Renal cortex interstitium (tissue), 11 donors: ENCODE data around the gene TMEM239. TPM values are rescaled to one million over a fixed set of nuclear protein-coding genes. Genes with fewer than 3 reads are reported as not detected.
"Not testable (repeated sequence)": the region's sequence is repeated elsewhere in the genome, so short reads cannot be mapped to it uniquely, and the experiment has no call there.

Experiments
- DNase-seq, 11 donors: peaks; one replicate each; pipeline ENCODE4 v3.0.0-alpha.2; 2013; ENCODE audit warnings: low read depth in 9 of 11, low spot score in 4 of 11; ENCODE audit errors: extremely low read depth in 1 of 11
- polyA plus RNA-seq, 3 donors: library from polyadenylated mRNA; unstranded; fragments of 120-200 nt; gene quantifications; one replicate each; pipeline ENCODE4 v1.2.1, GENCODE V29; 2013; ENCODE audit not compliant: insufficient read length in 3 of 3

TMEM239 gene
- polyA plus RNA-seq, 3 donors = 0.07 to 0.08 TPM; not detected in 1

GRCh38 chr20:2816583-2817340 lies 598 bp downstream of the TMEM239 start:
- DNase-seq = no peak

- no peak for DNase-seq
These were observed 1.2 kb downstream of the TMEM239 start for GRCh38 chr20:2817341-2817726.

- no peak for DNase-seq
These were observed 1.9 kb downstream of the TMEM239 start for GRCh38 chr20:2817891-2818595.

- peak in 2 of 11 donors; percentile 69 to 71 for DNase-seq
These were observed 4.1 kb downstream of the TMEM239 start for GRCh38 chr20:2820084-2820895.

- DNase-seq = no peak
These were observed 5.0 kb downstream of the TMEM239 start for GRCh38 chr20:2820896-2821869.

GRCh38 chr20:2822073-2822472 lies 5.9 kb downstream of the TMEM239 start:
- no peak for DNase-seq

DNA sequence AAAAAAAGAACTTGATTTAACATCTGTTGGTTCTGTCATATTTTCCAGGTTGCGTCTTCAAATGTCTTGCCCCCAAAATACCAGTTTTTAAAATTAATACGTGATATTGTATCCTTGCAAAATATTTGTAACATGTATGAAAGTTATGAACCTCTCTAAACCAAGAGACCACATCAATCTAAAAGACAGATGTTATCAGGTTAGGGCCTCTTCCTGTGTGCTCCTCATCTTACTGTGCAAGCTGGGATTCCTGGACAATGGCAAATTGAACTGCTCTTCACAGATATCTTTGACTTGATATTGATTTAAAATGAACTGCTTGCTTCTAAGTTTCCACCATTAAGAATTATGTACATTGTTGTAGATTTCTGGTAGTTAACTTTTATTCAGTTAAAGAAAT lies 9.6 kb downstream of the TMEM239 start:
- DNase-seq = no peak

GRCh38 chr20:2826655-2827054 lies 10.5 kb downstream of the TMEM239 start:
- no peak for DNase-seq

GRCh38 chr20:2829376-2829775 lies 13.2 kb downstream of the TMEM239 start:
- DNase-seq = no peak

DNA sequence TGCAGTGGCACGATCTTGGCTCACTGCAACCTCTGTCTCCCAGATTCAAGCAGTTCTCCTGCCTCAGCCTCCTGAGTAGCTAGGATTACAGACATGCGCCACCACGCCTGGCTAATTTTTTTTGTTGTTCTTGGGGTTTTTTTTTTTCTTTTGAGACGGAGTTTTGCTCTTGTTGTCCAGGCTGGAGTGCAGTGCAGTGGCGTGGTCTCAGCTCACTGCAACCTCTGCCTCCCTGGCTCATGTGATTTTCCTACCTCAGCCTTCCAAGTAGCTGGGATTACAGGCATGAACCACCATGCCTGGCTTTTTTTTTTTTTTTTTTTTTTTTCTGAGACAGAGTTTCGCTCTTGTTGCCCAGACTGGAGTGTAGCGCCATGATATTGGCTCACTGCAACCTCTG lies 15.0 kb downstream of the TMEM239 start:
- not testable (repeated sequence) for DNase-seq

DNA sequence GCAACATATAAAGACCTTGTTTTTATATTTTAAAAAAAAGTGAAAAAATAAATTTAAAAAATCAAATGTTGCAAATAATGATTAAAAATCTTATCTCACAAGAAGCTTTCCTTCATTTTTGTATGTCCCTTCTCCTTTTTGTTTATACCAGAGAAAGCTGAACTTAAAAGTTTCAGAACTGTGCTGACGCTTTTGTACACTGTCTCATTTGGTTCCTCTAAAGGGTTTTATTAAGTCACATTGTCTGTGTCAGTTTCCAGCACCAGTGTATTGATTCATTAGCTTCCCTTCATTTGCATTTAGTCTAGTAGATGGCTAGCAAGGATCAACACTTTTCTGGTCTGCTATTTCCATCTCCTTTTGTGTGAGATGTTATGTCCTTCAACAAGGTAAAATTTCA lies 17.6 kb downstream of the TMEM239 start:
- no peak for DNase-seq

- no peak for DNase-seq
These were observed 18.4 kb downstream of the TMEM239 start for GRCh38 chr20:2834401-2835110.

DNA sequence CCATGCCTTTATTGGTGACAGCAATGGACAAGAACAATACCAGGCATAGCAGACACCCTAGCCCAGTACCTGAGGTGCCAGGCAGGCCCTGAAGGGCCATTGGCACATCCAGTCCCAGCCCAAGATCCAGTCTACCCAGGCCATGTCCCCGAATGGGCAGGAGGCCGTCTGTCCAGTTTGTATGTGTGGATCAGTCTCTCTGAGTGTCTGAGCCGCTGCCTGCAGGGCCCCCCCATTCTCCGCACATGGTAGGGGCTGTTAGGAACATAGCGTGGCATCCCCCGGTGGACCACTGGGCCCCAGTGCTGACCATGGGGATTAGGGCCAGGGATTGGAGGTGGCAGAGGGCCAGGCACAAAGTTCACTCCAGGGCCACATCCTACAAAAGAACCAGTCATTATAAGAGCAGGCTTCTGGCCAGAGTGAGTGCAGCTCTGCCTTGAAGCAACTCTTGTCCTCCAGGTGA lies 19.2 kb downstream of the TMEM239 start:
- DNase-seq = no peak

DNA sequence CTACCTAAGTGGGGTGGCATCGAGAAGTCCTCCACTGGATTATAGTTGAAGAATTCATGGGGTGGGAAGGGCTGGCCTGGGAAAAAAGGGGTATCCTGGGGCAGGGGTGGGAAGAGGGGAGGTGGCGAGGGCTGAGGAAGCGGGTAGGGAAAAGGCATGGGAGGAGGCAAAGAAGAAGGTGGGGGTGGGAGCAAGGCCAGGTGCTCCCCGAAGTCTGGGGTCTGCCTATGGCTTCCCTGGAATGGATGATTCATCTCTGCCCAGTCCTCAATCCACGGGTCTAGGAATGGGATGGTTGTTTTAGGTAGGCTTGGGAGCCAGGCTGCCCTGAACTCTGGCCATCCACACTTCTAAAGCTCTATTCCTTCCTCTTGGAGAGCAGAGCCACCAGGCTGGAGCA lies 19.9 kb downstream of the TMEM239 start:
- no peak for DNase-seq

GRCh38 chr20:2837221-2837960 lies 21.2 kb downstream of the TMEM239 start:
- DNase-seq = no peak

GRCh38 chr20:2838170-2838797 lies 22.1 kb downstream of the TMEM239 start:
- no peak for DNase-seq
